ENCODE measurements around the gene CPEB2. TPM values are rescaled to one million over a fixed set of nuclear protein-coding genes. Genes with fewer than 3 reads are reported as not detected.

The CPEB2 gene
- total RNA-seq, 1 experiment from 2014 or later = 3.3 TPM

DNA sequence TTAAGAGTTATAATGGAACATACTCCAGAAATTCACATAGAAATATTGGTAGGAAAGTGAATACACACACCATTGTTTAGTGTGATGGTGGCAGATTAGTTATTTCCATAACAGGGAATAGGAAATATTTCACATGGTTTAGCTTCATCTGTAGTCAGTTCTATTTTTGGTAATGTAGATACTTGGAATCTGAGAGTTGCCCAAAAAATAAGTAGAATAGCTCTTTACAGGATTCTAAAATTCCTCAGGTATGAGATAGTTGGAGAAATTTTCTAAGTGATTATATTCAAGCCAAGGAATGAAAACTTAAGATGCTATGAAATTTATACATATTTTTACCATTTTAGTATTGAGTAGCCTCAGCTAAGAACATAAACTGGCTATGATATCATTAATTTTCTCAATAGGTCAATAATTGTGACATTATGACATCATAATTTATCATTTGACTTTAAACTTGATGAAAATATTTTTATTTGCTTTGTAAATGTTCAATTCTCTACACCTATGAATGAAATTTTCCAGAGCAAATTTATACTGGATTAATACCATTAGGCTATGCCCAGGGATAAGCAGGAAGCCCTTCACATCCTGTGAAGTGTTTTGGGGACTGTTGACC lies 35.8 kb downstream of the CPEB2 start:
- ATAC-seq (no peak), DNase-seq (ENCODE audit: low spot score) (no peak)
- Mint-ChIP-seq H3K36me3 (peaks cover 20% of the 10 kb centered on the region), H3K27ac (no peak overlapping the region), H3K27me3 (ENCODE audit: low read depth) (no peaks in the 10 kb centered on the region), H3K9me3 (peaks cover 17% of the 10 kb centered on the region), H3K4me1 (peaks cover 10% of the 10 kb centered on the region), H3K4me3 (no peak overlapping the region)
- no peak for TF ChIP-seq KAT7 (CRISPR knock-in tag; IDR thresholded peaks at IDR 0.05; ENCODE audit: borderline replicate concordance)
- ChIA-PET POLR2A (no interaction called here), CTCF (interaction anchor here (1.6 kb wide), 1 partner anchor 161 kb away, joined by 6 read pairs; no protein-coding TSS in a partner anchor)

GRCh38 chr4:15040916-15041463 lies 38.7 kb downstream of the CPEB2 start:
- Mint-ChIP-seq H3K27ac (no peak overlapping the region), H3K36me3 (no peaks in the 10 kb centered on the region), H3K4me3 (no peak overlapping the region), H3K4me1 (peaks cover 10% of the 10 kb centered on the region), H3K27me3 (ENCODE audit: low read depth) (no peaks in the 10 kb centered on the region), H3K9me3 (no peaks in the 10 kb centered on the region)
- TF ChIP-seq KAT7 (CRISPR knock-in tag; IDR thresholded peaks at IDR 0.05; ENCODE audit: borderline replicate concordance) (no peak), FOXJ3 (CRISPR knock-in tag; IDR thresholded peaks at IDR 0.05; ENCODE audit: borderline replicate concordance) (no peak), ZNF425 (CRISPR knock-in tag; conservative IDR thresholded peaks at IDR 0.05) (no peak), ATF1 (CRISPR knock-in tag; IDR thresholded peaks at IDR 0.05) (no peak), CDX4 (CRISPR knock-in tag; IDR thresholded peaks at IDR 0.05; ENCODE audit: borderline replicate concordance) (no peak), FOXP4 (CRISPR knock-in tag; IDR thresholded peaks at IDR 0.05) (no peak)
- DNase-seq (ENCODE audit: low spot score) (no peak), ATAC-seq (no peak)
- ChIA-PET POLR2A (no interaction called here), CTCF (interaction anchor here (0.7 kb wide), 2 partner anchors 13 to 193 kb away, joined by 3 read pairs; no protein-coding TSS in a partner anchor)

- Mint-ChIP-seq H3K27ac (no peak overlapping the region), H3K4me3 (no peak overlapping the region), H3K27me3 (ENCODE audit: low read depth) (no peaks in the 10 kb centered on the region), H3K4me1 (peaks cover 10% of the 10 kb centered on the region), H3K36me3 (no peaks in the 10 kb centered on the region), H3K9me3 (no peaks in the 10 kb centered on the region)
- DNase-seq (ENCODE audit: low spot score) (no peak), ATAC-seq (no peak)
- POLR2A ChIA-PET = no interaction called here
- CTCF ChIA-PET = interaction anchor here (1.0 to 1.3 kb wide), 4 partner anchors 34 to 155 kb away, joined by 3 to 6 read pairs (median 4); no protein-coding TSS in a partner anchor
- TF ChIP-seq ZSCAN18 (CRISPR knock-in tag; IDR thresholded peaks at IDR 0.05) = no peak
- no peak for TF ChIP-seq RORB (CRISPR knock-in tag; IDR thresholded peaks at IDR 0.05)
- no peak for TF ChIP-seq RELA (CRISPR knock-in tag; IDR thresholded peaks at IDR 0.05; ENCODE audit: borderline replicate concordance)
- TF ChIP-seq, protein P1, sequence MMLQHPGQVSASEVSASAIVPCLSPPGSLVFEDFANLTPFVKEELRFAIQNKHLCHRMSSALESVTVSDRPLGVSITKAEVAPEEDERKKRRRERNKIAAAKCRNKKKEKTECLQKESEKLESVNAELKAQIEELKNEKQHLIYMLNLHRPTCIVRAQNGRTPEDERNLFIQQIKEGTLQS (CRISPR knock-in tag; conservative IDR thresholded peaks at IDR 0.05) = no peak
- TF ChIP-seq, protein P2, sequence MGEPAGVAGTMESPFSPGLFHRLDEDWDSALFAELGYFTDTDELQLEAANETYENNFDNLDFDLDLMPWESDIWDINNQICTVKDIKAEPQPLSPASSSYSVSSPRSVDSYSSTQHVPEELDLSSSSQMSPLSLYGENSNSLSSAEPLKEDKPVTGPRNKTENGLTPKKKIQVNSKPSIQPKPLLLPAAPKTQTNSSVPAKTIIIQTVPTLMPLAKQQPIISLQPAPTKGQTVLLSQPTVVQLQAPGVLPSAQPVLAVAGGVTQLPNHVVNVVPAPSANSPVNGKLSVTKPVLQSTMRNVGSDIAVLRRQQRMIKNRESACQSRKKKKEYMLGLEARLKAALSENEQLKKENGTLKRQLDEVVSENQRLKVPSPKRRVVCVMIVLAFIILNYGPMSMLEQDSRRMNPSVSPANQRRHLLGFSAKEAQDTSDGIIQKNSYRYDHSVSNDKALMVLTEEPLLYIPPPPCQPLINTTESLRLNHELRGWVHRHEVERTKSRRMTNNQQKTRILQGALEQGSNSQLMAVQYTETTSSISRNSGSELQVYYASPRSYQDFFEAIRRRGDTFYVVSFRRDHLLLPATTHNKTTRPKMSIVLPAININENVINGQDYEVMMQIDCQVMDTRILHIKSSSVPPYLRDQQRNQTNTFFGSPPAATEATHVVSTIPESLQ (CRISPR knock-in tag; IDR thresholded peaks at IDR 0.05) = no peak
- no peak for TF ChIP-seq SP1 (CRISPR knock-in tag; conservative IDR thresholded peaks at IDR 0.05)
- no peak for TF ChIP-seq E2F4 (CRISPR knock-in tag; IDR thresholded peaks at IDR 0.05; ENCODE audit: borderline replicate concordance, low read depth)
- TF ChIP-seq FOXK1 (CRISPR knock-in tag; IDR thresholded peaks at IDR 0.05) = no peak
- TF ChIP-seq ESRRA (CRISPR knock-in tag; IDR thresholded peaks at IDR 0.05; ENCODE audit: borderline replicate concordance) = no peak
- TF ChIP-seq MYBL2 (CRISPR knock-in tag; IDR thresholded peaks at IDR 0.05) = no peak
- TF ChIP-seq, protein P3, sequence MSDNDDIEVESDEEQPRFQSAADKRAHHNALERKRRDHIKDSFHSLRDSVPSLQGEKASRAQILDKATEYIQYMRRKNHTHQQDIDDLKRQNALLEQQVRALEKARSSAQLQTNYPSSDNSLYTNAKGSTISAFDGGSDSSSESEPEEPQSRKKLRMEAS (CRISPR knock-in tag; IDR thresholded peaks at IDR 0.05) = no peak
- TF ChIP-seq, protein P4, sequence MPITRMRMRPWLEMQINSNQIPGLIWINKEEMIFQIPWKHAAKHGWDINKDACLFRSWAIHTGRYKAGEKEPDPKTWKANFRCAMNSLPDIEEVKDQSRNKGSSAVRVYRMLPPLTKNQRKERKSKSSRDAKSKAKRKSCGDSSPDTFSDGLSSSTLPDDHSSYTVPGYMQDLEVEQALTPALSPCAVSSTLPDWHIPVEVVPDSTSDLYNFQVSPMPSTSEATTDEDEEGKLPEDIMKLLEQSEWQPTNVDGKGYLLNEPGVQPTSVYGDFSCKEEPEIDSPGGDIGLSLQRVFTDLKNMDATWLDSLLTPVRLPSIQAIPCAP (CRISPR knock-in tag; IDR thresholded peaks at IDR 0.05) = no peak
Measured at GRCh38 chr4:15042529-15043167, 40.4 kb downstream of the CPEB2 start.
